IMR-90 (cell line): Measurements from ENCODE around the gene PHF3. TPM values are rescaled to one million over a fixed set of nuclear protein-coding genes. Genes with fewer than 3 reads are reported as not detected.

Experiments used
- ATAC-seq: fragments of 200-7000 bp; cut with Tn5 transposase; 2 replicates; pipeline ENCODE4 v1.9.1; 2020; ENCODE audit warnings: low read depth, mild to moderate bottlenecking, moderate library complexity
- BruUV-seq: library from RNA; stranded (reverse); fragments of 400-500 nt; replicated peaks from 2 replicates; lab custom pipeline; 2021; lab: Mats Ljungman, UMichigan
- CTCF ChIA-PET: fragments of 300-600 bp; formaldehyde crosslinking; extraction: SDS; loops from one replicate; lab custom pipeline; 2021; ENCODE audit warnings: antibody characterized with exemption; lab: Yijun Ruan, JAX
- POLR2A ChIA-PET: fragments of 300-600 bp; sonication (Branson Sonifier 250); formaldehyde crosslinking; loops from one replicate; lab custom pipeline; 2022; ENCODE audit warnings: antibody characterized with exemption; ENCODE audit not compliant: unreplicated experiment; lab: Charles Lee
- DNase-seq: peaks from one replicate; pipeline ENCODE4 v3.0.0; 2013
- H2AFZ ChIP-seq: replicated peaks from 2 replicates; pipeline ENCODE3; 2013; ENCODE audit warnings: low read length, mild to moderate bottlenecking; ENCODE audit not compliant: poor library complexity
- H2AK5ac ChIP-seq: 2 replicates; pipeline ENCODE4 v1.6.1; 2013; ENCODE audit warnings: low read depth, low read length, inconsistent platforms
- H2AK9ac ChIP-seq: replicated peaks from 2 replicates; pipeline ENCODE3; 2013; ENCODE audit warnings: mild to moderate bottlenecking, low read depth, low read length, moderate library complexity; ENCODE audit not compliant: poor library complexity
- H2BK120ac ChIP-seq: 2 replicates; pipeline ENCODE4 v1.6.1; 2013; ENCODE audit warnings: low read depth, low read length, inconsistent platforms
- H2BK15ac ChIP-seq: 3 replicates; pipeline ENCODE4 v1.6.1; 2013; ENCODE audit warnings: low read depth, low read length, inconsistent platforms
- H2BK20ac ChIP-seq: 2 replicates; pipeline ENCODE4 v1.6.1; 2013; ENCODE audit warnings: low read depth, mild to moderate bottlenecking, inconsistent platforms, low read length, moderate library complexity
- H2BK5ac ChIP-seq: 2 replicates; pipeline ENCODE4 v1.6.1; 2013; ENCODE audit warnings: mild to moderate bottlenecking, low read depth, low read length, inconsistent platforms; ENCODE audit not compliant: poor library complexity, severe bottlenecking
- H3K14ac ChIP-seq: replicated peaks from 2 replicates; pipeline ENCODE4 v1.6.1; 2013; ENCODE audit warnings: low read depth, low read length, inconsistent platforms
- H3K18ac ChIP-seq: 2 replicates; pipeline ENCODE4 v1.6.1; 2013; ENCODE audit warnings: low read depth, low read length, control low read depth
- H3K23ac ChIP-seq: 2 replicates; pipeline ENCODE4 v1.6.1; 2013; ENCODE audit warnings: low read depth, low read length, inconsistent platforms
- H3K27ac ChIP-seq: 2 replicates; pipeline ENCODE4 v1.5.1; 2013; ENCODE audit warnings: mild to moderate bottlenecking, control low read depth, low read length; ENCODE audit not compliant: insufficient read depth
- H3K27me3 ChIP-seq: 2 replicates; pipeline ENCODE4 v1.6.1; 2013; ENCODE audit warnings: low read length; ENCODE audit not compliant: control insufficient read depth, insufficient read depth
- H3K36me3 ChIP-seq: 2 replicates; pipeline ENCODE4 v1.6.1; 2013; ENCODE audit warnings: low read length, mixed read lengths; ENCODE audit not compliant: control insufficient read depth, insufficient read depth
- H3K4ac ChIP-seq: 2 replicates; pipeline ENCODE4 v1.6.1; 2013; ENCODE audit warnings: low read depth, low read length, inconsistent platforms
- H3K4me1 ChIP-seq: 2 replicates; pipeline ENCODE4 v1.6.1; 2013; ENCODE audit warnings: low read length, mixed read lengths; ENCODE audit not compliant: control insufficient read depth, insufficient read depth
- H3K4me2 ChIP-seq: 2 replicates; pipeline ENCODE4 v1.6.1; 2013; ENCODE audit warnings: low read depth, mild to moderate bottlenecking, control low read depth, low read length, moderate library complexity
- H3K4me3 ChIP-seq: 2 replicates; pipeline ENCODE4 v1.5.1; 2013; ENCODE audit warnings: low read depth, mild to moderate bottlenecking, control low read depth, low read length, moderate library complexity; ENCODE audit not compliant: insufficient read depth
- H3K56ac ChIP-seq: 2 replicates; pipeline ENCODE4 v1.6.1; 2013; ENCODE audit warnings: low read length, inconsistent platforms; ENCODE audit not compliant: insufficient read depth; ENCODE audit errors: extremely low read depth
- H3K79me1 ChIP-seq, 2 experiments: 2 replicates each; pipeline ENCODE4 v1.6.1; 2013; ENCODE audit warnings: low read length in 2 of 2, inconsistent platforms in 1 of 2, low read depth in 1 of 2
- H3K9ac ChIP-seq: 2 replicates; pipeline ENCODE4 v1.6.1; 2013; ENCODE audit warnings: low read depth, low read length, control low read depth
- H3K9me1 ChIP-seq: 2 replicates; pipeline ENCODE4 v1.6.1; 2013; ENCODE audit warnings: low read length, inconsistent platforms; ENCODE audit not compliant: insufficient read depth
- H3K9me3 ChIP-seq: 2 replicates; pipeline ENCODE4 v1.6.1; 2013; ENCODE audit warnings: low read length; ENCODE audit not compliant: control insufficient read depth, insufficient read depth
- H4K20me1 ChIP-seq: 2 replicates; pipeline ENCODE4 v1.6.1; 2013; ENCODE audit warnings: low read length, inconsistent platforms; ENCODE audit not compliant: insufficient read depth
- H4K5ac ChIP-seq: 2 replicates; pipeline ENCODE4 v1.6.1; 2013; ENCODE audit warnings: mild to moderate bottlenecking, low read depth, low read length, control low read depth
- H4K8ac ChIP-seq, 2 experiments: 2 replicates each; pipeline ENCODE4 v1.6.1; 2013; ENCODE audit warnings: low read depth in 2 of 2, low read length in 2 of 2, control low read depth in 1 of 2, inconsistent platforms in 1 of 2
- H4K91ac ChIP-seq: 2 replicates; pipeline ENCODE4 v1.6.1; 2013; ENCODE audit warnings: low read depth, low read length, inconsistent platforms; ENCODE audit not compliant: insufficient read depth
- CEBPB ChIP-seq: IDR thresholded peaks from 2 replicates; pipeline ENCODE4 v1.6.1; 2012; ENCODE audit warnings: low read depth, low read length, improper control_type of control experiment
- WGBS, 2 experiments: methylation state at CpG; one replicate each; pipeline versions ENCODE4 v1.1.5 to v1.1.7; 2013; ENCODE audit warnings: missing lambda C conversion rate in 2 of 2; ENCODE audit not compliant: insufficient read length in 1 of 2; ENCODE audit errors: extremely low coverage in 2 of 2; 5-methylcytosine and 5-hydroxymethylcytosine counted together
- dilution Hi-C: fragments of 300-500 bp; cut with HindIII; formaldehyde crosslinking; loops from one replicate; pipeline ENCODE4 v1.14.3; 2018; ENCODE audit warnings: low sequenced_read_pairs; ENCODE audit not compliant: unreplicated experiment
- in situ Hi-C: fragments of 300-500 bp; cut with MboI; formaldehyde crosslinking; loops from 3 replicates; pipeline ENCODE4 v1.14.3; 2019; ENCODE audit warnings: low sequenced_read_pairs, inconsistent platforms, mixed read lengths
- intact Hi-C: fragments of 100-400 bp; cut with micrococcal nuclease; formaldehyde crosslinking; loops from 2 replicates; pipeline ENCODE4 v1.10.0; 2022
- polyA plus RNA-seq, 3 experiments: library from polyadenylated mRNA; depleted of rRNA; stranded (reverse); fragments of >200 nt; gene quantifications; 2 replicates each; pipeline ENCODE4 v1.2.3, GENCODE V29; 2012; ENCODE audit warnings: low replicate concordance in 1 of 3
- total RNA-seq: library from RNA; depleted of rRNA; stranded (reverse); fragments of >200 nt; gene quantifications from 2 replicates; pipeline ENCODE4 v1.2.3, GENCODE V29; 2012

PHF3 gene
- total and polyA plus RNA-seq, 2 of the 4 experiments (the other 2 are of a cell fraction), result 5.6 to 27.8 TPM

GRCh38 chr6:63592886-63593285 is 42.7 kb upstream of the PHF3 start:
- no peak overlapping the region for H3K4ac ChIP-seq
- H3K23ac ChIP-seq, result no peak overlapping the region
- no peak overlapping the region for H2AK5ac ChIP-seq
- no peaks in the 10 kb centered on the region for H3K27me3 ChIP-seq
- no peak overlapping the region for H3K14ac ChIP-seq
- ATAC-seq (no peak), DNase-seq (no peak)
- TF ChIP-seq CEBPB, result no peak
- dilution Hi-C loops (no loop called here), in situ Hi-C loops (no loop called here), intact Hi-C loops (no loop called here)
- H3K4me2 ChIP-seq, result no peak overlapping the region
- no peak overlapping the region for H4K91ac ChIP-seq
- H3K36me3 ChIP-seq, result no peaks in the 10 kb centered on the region
- no peak overlapping the region for H3K4me3 ChIP-seq
- H3K27ac ChIP-seq, result no peak overlapping the region
- H3K9me3 ChIP-seq, result no peaks in the 10 kb centered on the region
- no peak overlapping the region for H2BK5ac ChIP-seq
- H3K18ac ChIP-seq, result no peak overlapping the region
- no peak overlapping the region for H2BK20ac ChIP-seq
- ChIA-PET CTCF (interaction anchor here (0.7 kb wide), 1 partner anchor 184 kb away, joined by 7 read pairs; no protein-coding TSS in a partner anchor), POLR2A (interaction anchor here (1.1 kb wide), 1 partner anchor 19 kb away, joined by 4 read pairs; no protein-coding TSS in a partner anchor)
- H2BK120ac ChIP-seq, result no peak overlapping the region
- H4K8ac ChIP-seq, result no peak overlapping the region
- WGBS, 2 experiments, result 57% methylated on average over 1 of the region's 7 CpGs; no CpG with 5 or more reads in 1 of the 2 experiments
- no peaks in the 10 kb centered on the region for H3K4me1 ChIP-seq
- BruUV-seq, result no TSS peak
- no peak overlapping the region for H3K56ac ChIP-seq
- no peaks in the 10 kb centered on the region for H3K9me1 ChIP-seq
- no peak overlapping the region for H3K9ac ChIP-seq
- H4K20me1 ChIP-seq, result no peaks in the 10 kb centered on the region
- H2AK9ac ChIP-seq, result no peak overlapping the region
- no peaks in the 10 kb centered on the region for H3K79me1 ChIP-seq
- H2AFZ ChIP-seq, result peak overlapping the region; percentile 43
- H2BK15ac ChIP-seq, result no peak overlapping the region
- no peak overlapping the region for H4K5ac ChIP-seq
